WTC11 (cell line): ENCODE data around the gene ANK2. TPM values are rescaled to one million over a fixed set of nuclear protein-coding genes. Genes with fewer than 3 reads are reported as not detected.

Source experiments
- ATAC-seq: fragments of 200-7000 bp; cut with Tn5 transposase; 2 replicates; pipeline ENCODE4 v1.10.0; 2021; ENCODE audit warnings: mild to moderate bottlenecking, moderate library complexity
- CTCF ChIA-PET: fragments of 300-600 bp; sonication (Branson Sonifier 250); formaldehyde crosslinking; loops from one replicate; lab custom pipeline; 2021; ENCODE audit warnings: antibody characterized with exemption; lab: Charles Lee
- POLR2A ChIA-PET: fragments of 350-600 bp; sonication (Branson Sonifier 250); formaldehyde crosslinking; loops from one replicate; lab custom pipeline; 2021; ENCODE audit warnings: antibody characterized with exemption; lab: Charles Lee
- DNase-seq: peaks from one replicate; pipeline ENCODE4 v3.0.0; 2021; ENCODE audit warnings: low spot score
- H3K27ac Mint-ChIP-seq: 2 replicates; pipeline ENCODE4 v1.8.0; 2021; ENCODE audit warnings: mixed read lengths
- H3K27me3 Mint-ChIP-seq: 2 replicates; pipeline ENCODE4 v1.8.0; 2021; ENCODE audit warnings: low read depth, mild to moderate bottlenecking, moderate library complexity, mixed read lengths
- H3K36me3 Mint-ChIP-seq: 2 replicates; pipeline ENCODE4 v1.8.0; 2021; ENCODE audit warnings: mixed read lengths
- H3K4me1 Mint-ChIP-seq: 2 replicates; pipeline ENCODE4 v1.8.0; 2022; ENCODE audit warnings: mixed read lengths
- H3K4me3 Mint-ChIP-seq: 2 replicates; pipeline ENCODE4 v1.8.0; 2021; ENCODE audit warnings: mild to moderate bottlenecking, moderate library complexity, mixed read lengths
- H3K9me3 Mint-ChIP-seq: 2 replicates; pipeline ENCODE4 v1.8.0; 2021; ENCODE audit warnings: mixed read lengths
- ATF3 ChIP-seq: sonication (generic); formaldehyde crosslinking; conservative IDR thresholded peaks from 2 replicates; pipeline ENCODE4 v1.8.1; 2022; ENCODE audit warnings: mild to moderate bottlenecking, missing genetic modification reagents
- CREM ChIP-seq: sonication (generic); formaldehyde crosslinking; IDR thresholded peaks from 2 replicates; pipeline ENCODE4 v1.8.1; 2022; ENCODE audit warnings: mild to moderate bottlenecking, missing genetic modification reagents, moderate library complexity
- FOXP1 ChIP-seq: sonication (generic); formaldehyde crosslinking; IDR thresholded peaks from 2 replicates; pipeline ENCODE4 v1.8.0; 2022; ENCODE audit warnings: missing genetic modification reagents, mild to moderate bottlenecking, moderate library complexity, borderline replicate concordance
- GABPB1 ChIP-seq: sonication (generic); formaldehyde crosslinking; IDR thresholded peaks from 2 replicates; pipeline ENCODE4 v1.8.1; 2023; ENCODE audit warnings: mild to moderate bottlenecking, missing genetic modification reagents
- GTF2I ChIP-seq: fragments of 250-450 bp; sonication (Bioruptor Pico); conservative IDR thresholded peaks from 2 replicates; pipeline ENCODE4 v1.4.0; 2021; ENCODE audit warnings: mild to moderate bottlenecking
- IRF2 ChIP-seq: sonication (generic); formaldehyde crosslinking; IDR thresholded peaks from 2 replicates; pipeline ENCODE4 v1.8.0; 2022; ENCODE audit warnings: low read depth, missing genetic modification reagents, borderline replicate concordance
- JAZF1 ChIP-seq: fragments of 250-450 bp; sonication (Bioruptor Pico); IDR thresholded peaks from 2 replicates; pipeline ENCODE4 v1.9.0; 2021; ENCODE audit warnings: moderate library complexity, mild to moderate bottlenecking, inconsistent platforms
- MLX ChIP-seq: sonication (generic); formaldehyde crosslinking; IDR thresholded peaks from 2 replicates; pipeline ENCODE4 v1.8.1; 2023; ENCODE audit warnings: mild to moderate bottlenecking, missing genetic modification reagents, moderate library complexity
- MXD4 ChIP-seq: fragments of 250-450 bp; sonication (Bioruptor Pico); IDR thresholded peaks from 2 replicates; pipeline ENCODE4 v1.8.0; 2021; ENCODE audit warnings: mild to moderate bottlenecking, moderate library complexity, borderline replicate concordance
- NFATC4 ChIP-seq: fragments of 250-450 bp; sonication (Bioruptor Pico); IDR thresholded peaks from 2 replicates; pipeline ENCODE4 v1.9.0; 2021; ENCODE audit warnings: mild to moderate bottlenecking
- NFE2L1 ChIP-seq: sonication (generic); formaldehyde crosslinking; IDR thresholded peaks from 2 replicates; pipeline ENCODE4 v1.8.1; 2023; ENCODE audit warnings: missing genetic modification reagents
- NR1H2 ChIP-seq: sonication (generic); formaldehyde crosslinking; IDR thresholded peaks from 2 replicates; pipeline ENCODE4 v1.9.0; 2021; ENCODE audit warnings: mild to moderate bottlenecking, moderate library complexity, missing genetic modification reagents
- NR2C2 ChIP-seq: sonication (generic); formaldehyde crosslinking; IDR thresholded peaks from 2 replicates; pipeline ENCODE4 v1.8.0; 2022; ENCODE audit warnings: mild to moderate bottlenecking, missing genetic modification reagents
- PRRX2 ChIP-seq: fragments of 250-450 bp; sonication (Bioruptor Pico); IDR thresholded peaks from 2 replicates; pipeline ENCODE4 v1.8.0; 2021; ENCODE audit warnings: mild to moderate bottlenecking
- RORB ChIP-seq: fragments of 250-450 bp; sonication (Bioruptor Pico); IDR thresholded peaks from 2 replicates; pipeline ENCODE4 v1.9.0; 2021; ENCODE audit warnings: mild to moderate bottlenecking
- SMAD4 ChIP-seq: sonication (generic); formaldehyde crosslinking; IDR thresholded peaks from 2 replicates; pipeline ENCODE4 v1.8.0; 2022; ENCODE audit warnings: mild to moderate bottlenecking, missing genetic modification reagents
- STAT6 ChIP-seq: sonication (generic); formaldehyde crosslinking; conservative IDR thresholded peaks from 2 replicates; pipeline ENCODE4 v1.8.1; 2023; ENCODE audit warnings: mild to moderate bottlenecking, low read depth, missing genetic modification reagents, moderate library complexity
- TEAD1 ChIP-seq: sonication (generic); formaldehyde crosslinking; IDR thresholded peaks from 2 replicates; pipeline ENCODE4 v1.8.0; 2022; ENCODE audit warnings: mild to moderate bottlenecking, missing genetic modification reagents
- TP53 ChIP-seq: sonication (generic); formaldehyde crosslinking; IDR thresholded peaks from 2 replicates; pipeline ENCODE4 v1.8.1; 2023; ENCODE audit warnings: mild to moderate bottlenecking, missing genetic modification reagents
- ZNF416 ChIP-seq: fragments of 250-450 bp; sonication (Bioruptor Pico); IDR thresholded peaks from 2 replicates; pipeline ENCODE4 v1.9.0; 2021; ENCODE audit warnings: mild to moderate bottlenecking, inconsistent platforms
- ZNF532 ChIP-seq: fragments of 250-450 bp; sonication (Bioruptor Pico); IDR thresholded peaks from 2 replicates; pipeline ENCODE4 v1.9.0; 2021; ENCODE audit warnings: mild to moderate bottlenecking, borderline replicate concordance
- total RNA-seq: library from RNA; stranded (reverse); gene quantifications from 3 replicates; pipeline ENCODE4 v1.2.3, GENCODE V29; 2021
- TF ChIP-seq, protein P1 (sequence below): sonication (generic); formaldehyde crosslinking; IDR thresholded peaks from 2 replicates; pipeline ENCODE4 v1.8.1; 2022; ENCODE audit warnings: low read depth, mild to moderate bottlenecking, moderate library complexity, missing genetic modification reagents, borderline replicate concordance
- TF ChIP-seq, protein P2 (sequence below): fragments of 250-450 bp; sonication (Bioruptor Pico); conservative IDR thresholded peaks from 2 replicates; pipeline ENCODE4 v1.9.0; 2021; ENCODE audit warnings: mild to moderate bottlenecking

ANK2 gene
- total RNA-seq, 1 experiment from 2014 or later = 27.9 TPM

- POLR2A ChIA-PET = no interaction called here
- H3K27ac Mint-ChIP-seq = no peak overlapping the region
- peaks cover 9% of the 10 kb centered on the region for H3K4me1 Mint-ChIP-seq
- H3K36me3 Mint-ChIP-seq = no peaks in the 10 kb centered on the region
- no peak for DNase-seq
- H3K27me3 Mint-ChIP-seq = peaks cover 15% of the 10 kb centered on the region
- no peaks in the 10 kb centered on the region for H3K9me3 Mint-ChIP-seq
- no peak for ATAC-seq
- TF ChIP-seq, protein P1, sequence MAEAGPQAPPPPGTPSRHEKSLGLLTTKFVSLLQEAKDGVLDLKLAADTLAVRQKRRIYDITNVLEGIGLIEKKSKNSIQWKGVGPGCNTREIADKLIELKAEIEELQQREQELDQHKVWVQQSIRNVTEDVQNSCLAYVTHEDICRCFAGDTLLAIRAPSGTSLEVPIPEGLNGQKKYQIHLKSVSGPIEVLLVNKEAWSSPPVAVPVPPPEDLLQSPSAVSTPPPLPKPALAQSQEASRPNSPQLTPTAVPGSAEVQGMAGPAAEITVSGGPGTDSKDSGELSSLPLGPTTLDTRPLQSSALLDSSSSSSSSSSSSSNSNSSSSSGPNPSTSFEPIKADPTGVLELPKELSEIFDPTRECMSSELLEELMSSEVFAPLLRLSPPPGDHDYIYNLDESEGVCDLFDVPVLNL (CRISPR knock-in tag) = no peak
- TF ChIP-seq MLX (CRISPR knock-in tag) (no peak), JAZF1 (CRISPR knock-in tag) (no peak), NR2C2 (CRISPR knock-in tag) (no peak), TP53 (no peak), MXD4 (CRISPR knock-in tag) (no peak), ATF3 (CRISPR knock-in tag) (no peak), NFE2L1 (CRISPR knock-in tag) (no peak), PRRX2 (no peak), SMAD4 (CRISPR knock-in tag) (no peak), GTF2I (no peak), IRF2 (CRISPR knock-in tag) (no peak), CREM (CRISPR knock-in tag) (no peak), ZNF532 (CRISPR knock-in tag) (no peak)
- TF ChIP-seq, protein P2, sequence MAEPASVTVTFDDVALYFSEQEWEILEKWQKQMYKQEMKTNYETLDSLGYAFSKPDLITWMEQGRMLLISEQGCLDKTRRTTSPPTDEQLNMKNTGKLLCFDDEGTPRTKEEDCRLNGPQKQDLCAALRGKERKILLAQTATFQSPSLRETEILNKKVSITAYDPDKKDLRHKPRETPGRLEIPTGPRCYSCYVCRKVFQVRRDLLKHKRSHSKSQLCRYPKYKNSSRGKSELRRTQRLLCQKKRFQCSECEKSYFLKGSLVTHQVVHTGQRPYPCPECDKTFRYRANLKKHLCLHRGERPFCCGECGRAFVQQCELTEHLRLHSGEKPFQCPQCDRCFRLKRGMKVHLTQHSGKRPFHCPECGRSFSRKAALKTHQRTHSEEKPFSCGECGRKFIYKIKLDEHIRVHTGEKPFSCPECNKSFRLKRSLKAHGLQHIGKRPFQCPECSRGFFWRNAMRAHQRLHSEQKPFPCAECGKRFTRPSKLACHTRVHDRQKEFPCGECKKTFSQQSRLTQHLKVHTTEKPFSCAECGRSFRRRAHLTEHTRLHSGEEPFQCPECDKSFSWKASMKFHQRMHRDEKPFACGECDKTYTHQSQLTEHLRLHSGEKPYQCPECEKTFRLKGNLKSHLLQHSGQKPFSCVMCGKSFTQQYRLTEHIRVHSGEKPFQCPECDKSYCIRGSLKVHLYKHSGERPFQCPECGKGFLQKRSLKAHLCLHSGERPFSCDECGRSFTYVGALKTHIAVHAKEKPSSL = no peak
- TF ChIP-seq, all 79 proteins: peak for 0
- CTCF ChIA-PET = no interaction called here
- no peak overlapping the region for H3K4me3 Mint-ChIP-seq
Measured at GRCh38 chr4:113070755-113071154, 21.3 kb downstream of the ANK2 start.

- ChIA-PET POLR2A (no interaction called here), CTCF (no interaction called here)
- H3K36me3 Mint-ChIP-seq = no peaks in the 10 kb centered on the region
- TF ChIP-seq NR1H2 (CRISPR knock-in tag) = no peak
- no peak for TF ChIP-seq ZNF416 (CRISPR knock-in tag)
- no peak for TF ChIP-seq STAT6
- TF ChIP-seq MLX (CRISPR knock-in tag) = no peak
- no peak for TF ChIP-seq RORB (CRISPR knock-in tag)
- TF ChIP-seq NFATC4 (CRISPR knock-in tag) = no peak
- TF ChIP-seq GABPB1 (CRISPR knock-in tag) = no peak
- TF ChIP-seq TEAD1 = no peak
- no peak for TF ChIP-seq FOXP1 (CRISPR knock-in tag)
Measured at GRCh38 chr4:113071274-113071673, 21.8 kb downstream of the ANK2 start.

More at GRCh38 chr4:113071274-113071673, 21.8 kb downstream of the ANK2 start:
- Mint-ChIP-seq H3K27me3 (peaks cover 13% of the 10 kb centered on the region), H3K9me3 (no peaks in the 10 kb centered on the region), H3K4me1 (peaks cover 8% of the 10 kb centered on the region), H3K4me3 (no peak overlapping the region), H3K27ac (no peak overlapping the region)
- DNase-seq (no peak), ATAC-seq (no peak)
